ENCODE data around the gene PGM2L1.

PGM2L1 gene

DNA sequence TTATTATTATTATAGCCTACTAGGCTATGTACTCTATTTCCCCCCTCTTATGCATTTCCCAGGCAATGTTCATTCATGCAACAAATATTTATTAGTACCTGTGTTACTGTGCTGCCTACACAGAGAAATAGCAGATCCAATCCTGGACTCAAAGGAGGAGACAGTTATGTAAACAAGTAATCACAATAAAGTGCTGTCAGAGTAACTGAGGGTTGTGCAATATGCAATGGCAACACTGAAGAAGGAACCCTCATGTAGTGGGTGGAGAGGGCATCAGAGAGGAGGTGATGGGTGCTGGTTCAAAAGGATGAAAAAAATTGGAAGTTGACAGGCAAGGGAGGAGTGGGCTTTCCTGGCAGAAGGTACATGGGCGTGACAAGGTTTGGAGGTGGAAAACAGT lies 85.9 kb downstream of the PGM2L1 start:
- Histone ChIP-seq H3K4me3 (ENCODE audit: low read length) (no peak overlapping the region), H3K27me3 (ENCODE audit: insufficient read depth, low read length) (peaks cover 55% of the 10 kb centered on the region), H3K36me3 (ENCODE audit: insufficient read depth, low read depth, low read length) (no peaks in the 10 kb centered on the region), H3K9ac (ENCODE audit: low read depth, low read length) (no peak overlapping the region), H3K27ac (ENCODE audit: low read length) (no peak overlapping the region), H3K4me1 (ENCODE audit: insufficient read depth, low read length) (no peaks in the 10 kb centered on the region), H3K9me3 (ENCODE audit: insufficient read depth, low read depth, low read length) (peaks cover 4% of the 10 kb centered on the region; the same call in 1 of the 2 replicates)

DNA sequence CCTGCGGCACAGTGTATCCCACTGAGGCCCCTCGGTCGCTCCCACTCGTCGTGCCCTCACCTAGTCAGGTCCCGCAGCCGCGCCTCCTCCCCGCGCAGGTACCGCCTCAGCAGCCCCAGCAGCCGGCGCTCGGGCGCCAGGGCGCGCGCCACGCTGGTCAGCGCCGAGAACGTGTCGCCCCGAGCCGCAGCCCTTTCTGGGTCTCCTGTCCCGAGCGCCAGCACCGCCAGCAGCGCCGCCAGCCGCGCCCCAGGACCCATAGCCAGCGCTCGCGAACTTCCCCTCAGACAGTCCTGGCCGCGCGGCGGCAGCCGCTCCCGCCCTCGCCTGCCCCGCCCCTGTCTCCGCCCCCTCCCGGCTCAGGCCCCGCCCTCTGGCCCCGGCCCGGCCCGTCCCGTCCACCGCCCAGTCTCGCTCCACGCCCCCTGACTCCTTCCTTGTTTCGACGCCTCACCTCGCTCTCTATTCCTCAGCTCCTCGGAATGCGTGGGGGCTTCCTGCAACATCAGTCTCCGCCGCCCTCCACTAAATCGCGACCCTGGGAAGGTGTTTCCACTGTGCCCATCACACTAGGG lies 86.8 kb downstream of the PGM2L1 start, which contains the start of gene P4HA3:
TSS of gene P4HA3 (minus strand) at position 289 of the 575 bp plus-strand sequence. CDS start at position 260, 29 bp downstream.
- Histone ChIP-seq H3K9me3 (ENCODE audit: insufficient read depth, low read depth, low read length) (peaks cover 2% of the 10 kb centered on the region; the same call in 1 of the 2 replicates), H3K4me3 (ENCODE audit: low read length) (peak within 1 kb of the TSS; percentile 65), H3K4me1 (ENCODE audit: insufficient read depth, low read length) (no peaks in the 10 kb centered on the region), H3K36me3 (ENCODE audit: insufficient read depth, low read depth, low read length) (no peaks in the 10 kb centered on the region), H3K9ac (ENCODE audit: low read depth, low read length) (no peak within 1 kb of the TSS), H3K27me3 (ENCODE audit: insufficient read depth, low read length) (peaks cover 64% of the 10 kb centered on the region), H3K27ac (ENCODE audit: low read length) (no peak within 1 kb of the TSS)

DNA sequence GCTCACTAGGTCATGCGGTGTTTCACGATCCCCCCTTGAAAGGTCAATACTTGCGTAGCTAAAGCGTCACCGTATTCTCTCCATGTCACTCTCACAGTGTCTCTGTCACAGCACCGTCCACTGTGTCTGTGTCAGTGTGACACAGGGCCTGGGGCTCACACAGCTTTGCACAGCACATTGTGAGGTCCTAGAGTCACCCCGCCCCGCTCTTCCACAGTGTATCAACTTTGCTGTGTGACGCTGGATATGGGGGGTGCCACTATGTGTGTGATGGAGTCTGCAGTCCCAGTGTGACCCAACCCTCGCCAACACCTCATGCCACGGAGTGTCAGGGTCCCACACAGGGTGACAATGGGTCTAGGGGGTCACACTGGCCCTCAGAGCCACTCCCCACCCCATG lies 87.4 kb downstream of the PGM2L1 start:
- H3K4me3 ChIP-seq (ENCODE audit: low read length) = peak overlapping the region; percentile 65
- no peak overlapping the region for H3K27ac ChIP-seq (ENCODE audit: low read length)
- no peaks in the 10 kb centered on the region for H3K9me3 ChIP-seq (ENCODE audit: insufficient read depth, low read depth, low read length)
- peaks cover 64% of the 10 kb centered on the region for H3K27me3 ChIP-seq (ENCODE audit: insufficient read depth, low read length)
- no peak overlapping the region for H3K9ac ChIP-seq (ENCODE audit: low read depth, low read length)
- no peaks in the 10 kb centered on the region for H3K36me3 ChIP-seq (ENCODE audit: insufficient read depth, low read depth, low read length)
- H3K4me1 ChIP-seq (ENCODE audit: insufficient read depth, low read length) = no peaks in the 10 kb centered on the region

DNA sequence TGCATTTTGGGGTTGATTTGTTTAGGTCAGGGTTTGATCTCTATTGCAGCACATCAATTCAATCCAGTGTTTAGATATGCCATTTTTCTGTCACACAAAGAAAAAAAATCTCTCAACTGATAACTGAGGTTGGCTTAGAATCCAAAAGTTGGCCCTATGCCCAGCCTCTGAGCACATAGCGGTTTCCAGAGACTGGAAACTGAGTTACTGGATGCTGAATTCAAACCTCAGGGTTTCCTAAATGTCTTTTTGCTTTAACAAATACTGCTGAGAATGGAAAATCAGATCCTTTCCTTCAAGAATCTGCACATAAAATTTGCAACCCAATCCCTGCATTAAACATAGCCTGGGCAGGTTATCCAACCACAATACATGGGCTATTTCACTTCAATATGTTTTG lies 90.8 kb downstream of the PGM2L1 start:
- Histone ChIP-seq H3K4me1 (ENCODE audit: insufficient read depth, low read length) (no peaks in the 10 kb centered on the region), H3K36me3 (ENCODE audit: insufficient read depth, low read depth, low read length) (no peaks in the 10 kb centered on the region), H3K9ac (ENCODE audit: low read depth, low read length) (no peak overlapping the region), H3K4me3 (ENCODE audit: low read length) (no peak overlapping the region), H3K27ac (ENCODE audit: low read length) (no peak overlapping the region), H3K27me3 (ENCODE audit: insufficient read depth, low read length) (peaks cover 47% of the 10 kb centered on the region), H3K9me3 (ENCODE audit: insufficient read depth, low read depth, low read length) (no peaks in the 10 kb centered on the region)

DNA sequence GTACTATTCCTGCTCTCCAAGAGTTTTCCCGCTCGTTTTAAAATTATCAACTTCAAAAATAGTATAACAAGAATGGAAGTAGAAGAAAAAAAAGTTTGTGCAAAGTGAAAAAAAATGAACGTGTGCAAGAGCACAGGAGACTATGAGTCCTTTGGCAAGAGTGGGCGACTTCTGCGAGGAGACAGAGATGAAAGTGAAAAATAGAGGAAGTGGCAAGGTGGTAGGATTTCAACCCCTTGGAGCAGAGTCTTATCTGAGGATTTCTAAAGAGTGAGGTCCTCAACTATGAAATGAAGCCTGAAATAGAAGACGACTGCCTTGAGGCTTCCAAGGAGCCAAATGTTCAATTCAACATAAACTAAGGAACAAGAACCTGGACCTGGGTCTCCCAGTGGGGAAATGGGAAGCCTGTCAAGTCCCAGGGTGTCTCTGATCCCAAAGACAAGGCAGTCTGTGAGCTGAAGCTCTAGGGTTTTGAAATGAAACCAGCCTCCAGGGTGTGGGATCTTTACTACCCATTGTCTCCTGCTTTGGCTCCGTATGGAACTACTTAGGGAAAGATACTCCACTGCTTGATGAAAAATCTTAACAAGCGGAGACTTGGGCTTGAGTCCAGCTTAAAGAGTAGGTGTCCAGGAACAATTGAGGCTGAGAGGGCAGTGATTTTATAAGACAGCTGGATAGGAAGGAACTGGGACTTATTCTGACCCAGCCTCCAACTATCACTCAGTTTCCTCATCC lies 91.6 kb downstream of the PGM2L1 start:
- no peak overlapping the region for H3K27ac ChIP-seq (ENCODE audit: low read length)
- H3K9ac ChIP-seq (ENCODE audit: low read depth, low read length) = no peak overlapping the region
- H3K4me1 ChIP-seq (ENCODE audit: insufficient read depth, low read length) = no peaks in the 10 kb centered on the region
- H3K27me3 ChIP-seq (ENCODE audit: insufficient read depth, low read length) = peaks cover 39% of the 10 kb centered on the region
- H3K4me3 ChIP-seq (ENCODE audit: low read length) = no peak overlapping the region
- no peaks in the 10 kb centered on the region for H3K9me3 ChIP-seq (ENCODE audit: insufficient read depth, low read depth, low read length)
- no peaks in the 10 kb centered on the region for H3K36me3 ChIP-seq (ENCODE audit: insufficient read depth, low read depth, low read length)

DNA sequence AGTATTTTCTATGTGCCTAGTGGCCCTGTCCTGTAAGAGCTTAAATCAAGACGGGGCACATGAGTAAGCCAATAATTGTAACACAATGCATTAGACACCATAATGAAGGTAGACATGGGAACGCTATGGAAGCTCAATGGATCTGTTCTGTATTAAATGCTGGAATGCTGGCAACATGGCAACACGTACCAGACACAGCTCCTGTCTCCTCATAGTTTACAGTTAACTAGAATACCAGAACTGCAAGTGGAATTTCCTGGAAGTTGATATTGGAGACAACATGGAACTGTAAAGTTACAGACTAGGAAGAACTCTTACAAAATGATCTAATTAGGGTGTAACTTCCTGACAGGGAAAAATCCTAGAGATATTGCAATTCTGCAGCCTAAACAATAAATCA lies 99.2 kb downstream of the PGM2L1 start:
- Histone ChIP-seq H3K4me3 (ENCODE audit: low read length) (no peak overlapping the region), H3K27me3 (ENCODE audit: insufficient read depth, low read length) (no peaks in the 10 kb centered on the region), H3K9me3 (ENCODE audit: insufficient read depth, low read depth, low read length) (peaks cover 6% of the 10 kb centered on the region; the same call in 1 of the 2 replicates), H3K27ac (ENCODE audit: low read length) (no peak overlapping the region), H3K36me3 (ENCODE audit: insufficient read depth, low read depth, low read length) (no peaks in the 10 kb centered on the region), H3K9ac (ENCODE audit: low read depth, low read length) (no peak overlapping the region), H3K4me1 (ENCODE audit: insufficient read depth, low read length) (no peaks in the 10 kb centered on the region)

DNA sequence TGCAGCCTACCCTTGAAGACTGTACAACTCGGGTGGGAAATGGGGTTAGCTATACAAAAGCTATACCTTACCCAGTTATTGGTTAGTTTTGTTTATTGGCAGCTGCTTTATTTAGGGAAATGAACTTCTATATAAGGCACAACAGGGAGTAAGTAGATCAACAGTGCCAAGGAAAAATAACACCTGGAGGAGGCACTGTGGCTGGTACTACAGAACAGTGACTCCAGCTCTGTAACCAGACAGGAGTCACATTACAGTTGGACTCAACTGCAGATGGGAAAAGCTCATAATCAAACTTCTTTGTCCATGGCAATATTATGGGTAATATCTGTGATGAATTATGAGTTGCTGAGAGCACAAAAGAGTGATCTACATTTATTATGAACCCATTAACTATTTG lies 100.7 kb downstream of the PGM2L1 start:
- H3K27ac ChIP-seq (ENCODE audit: low read length) = no peak overlapping the region
- no peaks in the 10 kb centered on the region for H3K36me3 ChIP-seq (ENCODE audit: insufficient read depth, low read depth, low read length)
- H3K9me3 ChIP-seq (ENCODE audit: insufficient read depth, low read depth, low read length) = peaks cover 6% of the 10 kb centered on the region; the same call in 1 of the 2 replicates
- no peaks in the 10 kb centered on the region for H3K4me1 ChIP-seq (ENCODE audit: insufficient read depth, low read length)
- no peaks in the 10 kb centered on the region for H3K27me3 ChIP-seq (ENCODE audit: insufficient read depth, low read length)
- H3K9ac ChIP-seq (ENCODE audit: low read depth, low read length) = no peak overlapping the region
- H3K4me3 ChIP-seq (ENCODE audit: low read length) = no peak overlapping the region

DNA sequence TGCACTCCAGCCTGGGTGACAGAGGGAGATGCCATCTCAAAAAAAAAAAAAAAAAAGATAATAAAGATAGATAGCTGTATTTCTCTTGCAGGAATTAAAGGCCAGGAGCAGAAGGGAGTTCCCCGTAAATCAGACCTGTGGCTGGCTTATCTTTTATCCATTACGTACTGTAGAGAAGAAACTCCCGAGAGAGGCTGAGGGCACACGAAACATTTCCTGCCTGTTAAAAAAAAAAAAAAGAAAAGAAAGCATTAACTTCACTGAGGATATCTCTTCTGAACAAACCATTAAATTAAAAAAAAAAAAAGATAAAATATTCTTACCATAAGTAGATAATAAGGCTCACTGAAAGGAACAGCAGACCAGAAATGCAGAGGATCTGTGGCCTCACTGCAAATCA lies 109.3 kb downstream of the PGM2L1 start:
- Histone ChIP-seq H3K27me3 (ENCODE audit: insufficient read depth, low read length) (no peaks in the 10 kb centered on the region), H3K4me3 (ENCODE audit: low read length) (no peak overlapping the region), H3K4me1 (ENCODE audit: insufficient read depth, low read length) (no peaks in the 10 kb centered on the region), H3K27ac (ENCODE audit: low read length) (no peak overlapping the region), H3K9me3 (ENCODE audit: insufficient read depth, low read depth, low read length) (no peaks in the 10 kb centered on the region), H3K36me3 (ENCODE audit: insufficient read depth, low read depth, low read length) (no peaks in the 10 kb centered on the region), H3K9ac (ENCODE audit: low read depth, low read length) (no peak overlapping the region)

DNA sequence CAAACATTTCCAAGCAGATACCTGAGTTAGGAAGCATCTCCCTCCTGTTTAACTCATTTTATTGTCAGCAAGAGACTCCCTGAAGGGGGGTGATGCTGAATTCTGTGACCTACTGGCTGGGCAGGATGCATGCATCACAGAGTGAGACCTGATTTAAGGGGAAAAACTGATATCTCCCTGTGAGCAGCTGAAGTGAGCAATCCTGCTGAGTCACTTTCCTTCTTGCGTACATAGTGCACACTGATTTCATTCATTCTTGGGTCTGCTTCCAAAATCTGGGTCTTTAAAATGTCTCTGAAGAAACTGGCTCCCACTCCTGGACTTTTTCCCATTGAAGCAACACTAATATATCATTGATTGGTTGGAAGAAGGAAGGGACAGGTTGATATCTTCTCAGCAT lies 110.1 kb downstream of the PGM2L1 start:
- Histone ChIP-seq H3K36me3 (ENCODE audit: insufficient read depth, low read depth, low read length) (no peaks in the 10 kb centered on the region), H3K4me1 (ENCODE audit: insufficient read depth, low read length) (no peaks in the 10 kb centered on the region), H3K27ac (ENCODE audit: low read length) (no peak overlapping the region), H3K9ac (ENCODE audit: low read depth, low read length) (no peak overlapping the region), H3K4me3 (ENCODE audit: low read length) (no peak overlapping the region), H3K9me3 (ENCODE audit: insufficient read depth, low read depth, low read length) (no peaks in the 10 kb centered on the region), H3K27me3 (ENCODE audit: insufficient read depth, low read length) (no peaks in the 10 kb centered on the region)

DNA sequence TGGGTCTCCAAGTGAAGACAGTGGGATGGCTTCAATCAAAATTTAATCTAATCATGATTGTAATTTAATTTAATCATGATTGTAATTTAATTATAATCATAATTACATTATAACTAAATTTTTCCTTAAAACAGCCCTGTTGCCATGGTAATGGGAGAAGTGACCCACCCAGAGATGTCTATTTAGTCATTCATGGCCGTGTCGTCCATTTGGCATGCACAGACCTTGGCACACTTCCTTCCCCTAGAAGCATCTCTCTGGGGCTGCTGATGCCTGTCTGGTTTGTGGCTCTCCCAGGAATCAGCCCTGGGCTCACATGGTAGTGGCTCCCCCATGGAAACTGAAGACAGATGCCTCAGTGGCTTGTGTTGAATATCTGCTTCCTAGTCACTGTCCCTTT lies 113.8 kb downstream of the PGM2L1 start:
- no peaks in the 10 kb centered on the region for H3K36me3 ChIP-seq (ENCODE audit: insufficient read depth, low read depth, low read length)
- no peak overlapping the region for H3K4me3 ChIP-seq (ENCODE audit: low read length)
- H3K27ac ChIP-seq (ENCODE audit: low read length) = no peak overlapping the region
- no peak overlapping the region for H3K9ac ChIP-seq (ENCODE audit: low read depth, low read length)
- H3K4me1 ChIP-seq (ENCODE audit: insufficient read depth, low read length) = no peaks in the 10 kb centered on the region
- H3K9me3 ChIP-seq (ENCODE audit: insufficient read depth, low read depth, low read length) = no peaks in the 10 kb centered on the region
- no peaks in the 10 kb centered on the region for H3K27me3 ChIP-seq (ENCODE audit: insufficient read depth, low read length)

DNA sequence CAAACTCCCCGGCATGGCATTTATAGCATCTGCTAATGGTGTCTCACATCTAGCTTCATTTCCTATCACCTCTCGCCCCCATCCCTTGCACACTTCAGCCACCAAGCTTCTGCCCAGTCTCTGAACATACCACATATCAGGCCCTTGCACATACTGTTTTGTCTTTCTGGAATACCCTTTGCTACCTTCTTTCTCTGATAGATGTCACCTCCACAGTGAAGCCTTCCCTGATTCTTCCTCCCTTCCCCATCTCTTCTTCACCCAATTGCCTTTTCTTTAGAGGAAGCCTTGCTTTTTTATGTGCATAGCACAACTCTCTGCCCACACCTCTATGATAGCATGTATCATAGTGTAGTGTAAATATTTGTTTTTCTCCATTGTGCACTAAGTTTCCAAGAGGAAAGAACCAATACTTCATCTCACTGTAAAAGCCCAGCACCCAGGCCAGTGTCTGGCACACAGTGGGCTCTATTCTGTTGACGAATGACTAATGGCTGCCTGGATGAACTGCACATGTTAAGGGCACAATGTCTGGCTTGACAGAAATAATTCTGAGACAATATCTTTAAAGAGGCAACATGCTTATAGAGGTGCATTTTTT lies 114.6 kb downstream of the PGM2L1 start:
- no peaks in the 10 kb centered on the region for H3K4me1 ChIP-seq (ENCODE audit: insufficient read depth, low read length)
- no peaks in the 10 kb centered on the region for H3K9me3 ChIP-seq (ENCODE audit: insufficient read depth, low read depth, low read length)
- H3K4me3 ChIP-seq (ENCODE audit: low read length) = no peak overlapping the region
- H3K27ac ChIP-seq (ENCODE audit: low read length) = no peak overlapping the region
- no peaks in the 10 kb centered on the region for H3K27me3 ChIP-seq (ENCODE audit: insufficient read depth, low read length)
- no peaks in the 10 kb centered on the region for H3K36me3 ChIP-seq (ENCODE audit: insufficient read depth, low read depth, low read length)
- H3K9ac ChIP-seq (ENCODE audit: low read depth, low read length) = no peak overlapping the region

DNA sequence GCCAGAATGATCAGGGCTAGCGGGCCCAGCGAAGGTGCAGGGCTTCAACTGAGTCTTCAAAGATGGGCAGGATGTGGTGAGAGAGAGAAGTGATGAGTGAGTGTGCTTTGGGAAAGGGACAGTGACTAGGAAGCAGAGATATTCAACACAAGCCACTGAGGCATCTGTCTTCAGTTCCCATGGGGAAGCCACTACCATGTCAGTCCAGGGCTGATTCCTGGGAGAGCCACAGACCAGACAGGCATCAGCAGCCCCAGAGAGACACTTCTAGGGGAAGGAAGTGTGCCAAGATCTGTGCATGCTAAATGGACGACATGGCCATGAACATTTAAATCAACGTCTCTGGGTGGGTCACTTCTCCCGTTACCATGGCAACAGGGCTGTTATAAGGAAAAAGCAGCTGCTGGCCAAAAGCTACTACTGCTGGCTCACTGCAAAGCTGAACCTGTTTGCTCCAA lies 115.3 kb downstream of the PGM2L1 start:
- Histone ChIP-seq H3K4me3 (ENCODE audit: low read length) (no peak overlapping the region), H3K36me3 (ENCODE audit: insufficient read depth, low read depth, low read length) (no peaks in the 10 kb centered on the region), H3K27me3 (ENCODE audit: insufficient read depth, low read length) (no peaks in the 10 kb centered on the region), H3K9ac (ENCODE audit: low read depth, low read length) (no peak overlapping the region), H3K4me1 (ENCODE audit: insufficient read depth, low read length) (no peaks in the 10 kb centered on the region), H3K27ac (ENCODE audit: low read length) (no peak overlapping the region), H3K9me3 (ENCODE audit: insufficient read depth, low read depth, low read length) (no peaks in the 10 kb centered on the region)
